ENCODE measurements around the gene SPATA13.

The SPATA13 gene

DNA sequence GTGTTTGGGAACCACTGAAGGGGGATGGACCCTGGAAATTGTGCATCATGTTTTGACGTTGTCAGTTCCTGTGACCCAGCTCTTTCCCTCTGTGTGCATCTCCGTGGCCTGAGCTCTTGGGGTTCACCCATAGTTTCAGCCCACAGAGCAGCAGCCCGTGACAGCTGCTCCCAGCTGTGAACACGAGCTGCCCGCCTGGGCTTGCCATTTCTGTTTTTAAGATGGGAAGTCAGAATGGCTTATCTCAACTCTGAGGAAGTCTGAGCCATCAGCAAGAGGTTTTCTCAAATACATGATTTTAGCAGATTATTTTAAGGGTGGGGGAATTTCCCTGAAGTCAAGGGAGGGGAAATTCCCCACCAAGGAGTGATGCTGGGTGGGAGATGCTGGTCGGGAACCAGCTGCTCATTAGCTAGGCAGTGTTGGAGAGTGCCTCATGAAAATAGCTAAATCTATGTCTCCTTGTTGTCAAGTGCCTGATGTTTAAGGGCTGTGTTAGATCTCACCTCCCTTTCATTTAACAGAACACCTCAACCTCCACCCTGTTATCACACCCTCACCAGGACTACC, 114.0 kb downstream of the SPATA13 start:
- H3K36me3 ChIP-seq (ENCODE audit: insufficient read depth, low read length), result no peaks in the 10 kb centered on the region
- no peak overlapping the region for H3K9ac ChIP-seq (ENCODE audit: low read depth, low read length)
- no peaks in the 10 kb centered on the region for H3K27me3 ChIP-seq (ENCODE audit: insufficient read depth, low read length, poor library complexity)
- no peak overlapping the region for H2AFZ ChIP-seq (ENCODE audit: low read depth, low read length)
- H3K4me1 ChIP-seq (ENCODE audit: insufficient read depth, low read length), result peaks cover 48% of the 10 kb centered on the region
- no peaks in the 10 kb centered on the region for H3K9me3 ChIP-seq (ENCODE audit: insufficient read depth, low read length, severe bottlenecking)
- TF ChIP-seq EZH2 (IDR thresholded peaks at IDR 0.05; ENCODE audit: borderline replicate concordance, low read depth, low read length, severe bottlenecking), result no peak
- TF ChIP-seq, protein P1, sequence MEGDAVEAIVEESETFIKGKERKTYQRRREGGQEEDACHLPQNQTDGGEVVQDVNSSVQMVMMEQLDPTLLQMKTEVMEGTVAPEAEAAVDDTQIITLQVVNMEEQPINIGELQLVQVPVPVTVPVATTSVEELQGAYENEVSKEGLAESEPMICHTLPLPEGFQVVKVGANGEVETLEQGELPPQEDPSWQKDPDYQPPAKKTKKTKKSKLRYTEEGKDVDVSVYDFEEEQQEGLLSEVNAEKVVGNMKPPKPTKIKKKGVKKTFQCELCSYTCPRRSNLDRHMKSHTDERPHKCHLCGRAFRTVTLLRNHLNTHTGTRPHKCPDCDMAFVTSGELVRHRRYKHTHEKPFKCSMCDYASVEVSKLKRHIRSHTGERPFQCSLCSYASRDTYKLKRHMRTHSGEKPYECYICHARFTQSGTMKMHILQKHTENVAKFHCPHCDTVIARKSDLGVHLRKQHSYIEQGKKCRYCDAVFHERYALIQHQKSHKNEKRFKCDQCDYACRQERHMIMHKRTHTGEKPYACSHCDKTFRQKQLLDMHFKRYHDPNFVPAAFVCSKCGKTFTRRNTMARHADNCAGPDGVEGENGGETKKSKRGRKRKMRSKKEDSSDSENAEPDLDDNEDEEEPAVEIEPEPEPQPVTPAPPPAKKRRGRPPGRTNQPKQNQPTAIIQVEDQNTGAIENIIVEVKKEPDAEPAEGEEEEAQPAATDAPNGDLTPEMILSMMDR (IDR thresholded peaks at IDR 0.05; ENCODE audit: borderline replicate concordance, extremely low read depth, low read length, poor library complexity, severe bottlenecking), result no peak
- H3K4me2 ChIP-seq (ENCODE audit: insufficient read depth, low read length), result no peak overlapping the region
- DNase-seq (peak; percentile 22), ATAC-seq (ENCODE audit: insufficient read depth, low read depth) (no peak)
- no peak overlapping the region for H3K4me3 ChIP-seq (ENCODE audit: low read depth in 1 of 2, low read length in 2 of 2)
- no peaks in the 10 kb centered on the region for H3K79me2 ChIP-seq (ENCODE audit: insufficient read depth, low read length)
- H4K20me1 ChIP-seq (ENCODE audit: insufficient read depth, low read length), result no peaks in the 10 kb centered on the region
- 0 out of 2 replicates have a peak overlapping the region, but pooled peaks have one; percentile 37 for H3K27ac ChIP-seq (ENCODE audit: low read length)

DNA sequence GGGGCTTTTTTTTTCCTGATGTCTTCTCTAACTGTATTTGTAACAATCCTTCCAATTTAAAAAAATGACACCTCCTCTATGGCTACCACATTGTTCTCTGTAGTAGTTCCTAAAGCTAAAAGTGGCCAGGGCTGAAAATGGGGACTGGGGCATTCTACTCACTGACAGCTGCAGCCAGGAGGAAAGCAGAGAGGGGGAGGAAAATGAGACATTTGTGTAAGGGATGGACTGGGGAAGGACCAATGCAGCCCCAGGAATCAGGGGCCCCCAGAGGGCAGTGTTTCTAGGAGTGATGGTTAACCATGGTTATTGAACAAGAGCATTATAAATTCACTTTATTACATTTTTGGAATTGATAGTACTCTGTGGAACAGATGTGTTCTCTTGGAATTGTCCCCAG, 114.5 kb downstream of the SPATA13 start:
- H3K4me2 ChIP-seq (ENCODE audit: insufficient read depth, low read length), result no peak overlapping the region
- no peak for DNase-seq

DNA sequence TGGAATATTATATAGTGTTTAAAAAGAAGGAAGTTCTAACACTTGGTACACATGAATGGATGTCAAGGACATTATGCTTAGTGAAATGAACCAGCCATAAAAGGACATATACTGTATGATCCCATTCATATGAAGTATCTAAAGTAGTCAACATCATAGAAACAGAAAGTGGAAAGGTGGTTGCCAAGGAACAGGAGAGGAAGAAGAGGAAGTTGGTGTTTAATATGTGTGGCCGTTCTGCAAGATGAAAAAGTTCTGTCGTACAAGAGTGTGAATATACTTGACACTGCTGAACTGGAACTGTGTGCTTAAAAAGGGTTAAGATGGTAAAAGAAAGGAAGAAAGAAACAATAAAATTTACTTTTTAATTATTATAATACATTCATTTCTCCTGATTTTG, 115.8 kb downstream of the SPATA13 start:
- no peak; the same call in 2 of the 3 replicates for ATAC-seq (ENCODE audit: insufficient read depth, low read depth)
- Histone ChIP-seq H3K4me3 (ENCODE audit: low read depth in 1 of 2, low read length in 2 of 2) (no peak overlapping the region), H4K20me1 (ENCODE audit: insufficient read depth, low read length) (no peaks in the 10 kb centered on the region), H3K4me1 (ENCODE audit: insufficient read depth, low read length) (peaks cover 33% of the 10 kb centered on the region), H3K9me3 (ENCODE audit: insufficient read depth, low read length, severe bottlenecking) (no peaks in the 10 kb centered on the region), H3K27me3 (ENCODE audit: insufficient read depth, low read length, poor library complexity) (no peaks in the 10 kb centered on the region), H3K27ac (ENCODE audit: low read length) (no peak overlapping the region), H3K79me2 (ENCODE audit: insufficient read depth, low read length) (no peaks in the 10 kb centered on the region), H3K36me3 (ENCODE audit: insufficient read depth, low read length) (no peaks in the 10 kb centered on the region), H2AFZ (ENCODE audit: low read depth, low read length) (no peak overlapping the region), H3K4me2 (ENCODE audit: insufficient read depth, low read length) (no peak overlapping the region), H3K9ac (ENCODE audit: low read depth, low read length) (no peak overlapping the region)
- TF ChIP-seq, protein P1 (IDR thresholded peaks at IDR 0.05; ENCODE audit: borderline replicate concordance, extremely low read depth, low read length, poor library complexity, severe bottlenecking), result no peak
- no peak for TF ChIP-seq EZH2 (IDR thresholded peaks at IDR 0.05; ENCODE audit: borderline replicate concordance, low read depth, low read length, severe bottlenecking)
- no peak for DNase-seq

More for the DNA sequence above, 114.5 kb downstream of the SPATA13 start:
- H3K9ac ChIP-seq (ENCODE audit: low read depth, low read length), result no peak overlapping the region
- ATAC-seq (ENCODE audit: insufficient read depth, low read depth), result no peak
- no peaks in the 10 kb centered on the region for H3K36me3 ChIP-seq (ENCODE audit: insufficient read depth, low read length)
- H4K20me1 ChIP-seq (ENCODE audit: insufficient read depth, low read length), result no peaks in the 10 kb centered on the region
- H3K4me1 ChIP-seq (ENCODE audit: insufficient read depth, low read length), result peaks cover 45% of the 10 kb centered on the region
- H3K9me3 ChIP-seq (ENCODE audit: insufficient read depth, low read length, severe bottlenecking), result no peaks in the 10 kb centered on the region
- no peak overlapping the region for H3K27ac ChIP-seq (ENCODE audit: low read length)
- no peaks in the 10 kb centered on the region for H3K79me2 ChIP-seq (ENCODE audit: insufficient read depth, low read length)
- TF ChIP-seq, protein P1 (IDR thresholded peaks at IDR 0.05; ENCODE audit: borderline replicate concordance, extremely low read depth, low read length, poor library complexity, severe bottlenecking), result no peak
- no peak for TF ChIP-seq EZH2 (IDR thresholded peaks at IDR 0.05; ENCODE audit: borderline replicate concordance, low read depth, low read length, severe bottlenecking)
- no peak overlapping the region for H3K4me3 ChIP-seq (ENCODE audit: low read depth in 1 of 2, low read length in 2 of 2)
- no peak overlapping the region for H2AFZ ChIP-seq (ENCODE audit: low read depth, low read length)
- no peaks in the 10 kb centered on the region for H3K27me3 ChIP-seq (ENCODE audit: insufficient read depth, low read length, poor library complexity)

Measured in DND-41 (cell line).